22Rv1 (cell line): Measurements from ENCODE around the gene FAM3D.

ENCODE experiments used
- H3K27ac ChIP-seq: fragments of 450-650 bp; 2 replicates; pipeline ENCODE4 v1.5.1; 2017
- CTCF ChIP-seq: fragments of 450-650 bp; IDR thresholded peaks from 2 replicates; pipeline ENCODE4 v1.5.1; 2017; ENCODE audit warnings: mild to moderate bottlenecking
- ZFX ChIP-seq: fragments of 450-650 bp; IDR thresholded peaks from 2 replicates; pipeline ENCODE4 v1.6.1; 2017; ENCODE audit warnings: antibody characterized with exemption, borderline replicate concordance

The FAM3D gene

GRCh38 chr3:58620421-58620820 lies 46.2 kb downstream of the FAM3D start:
- no peak for TF ChIP-seq CTCF
- H3K27ac ChIP-seq = no peak overlapping the region

DNA sequence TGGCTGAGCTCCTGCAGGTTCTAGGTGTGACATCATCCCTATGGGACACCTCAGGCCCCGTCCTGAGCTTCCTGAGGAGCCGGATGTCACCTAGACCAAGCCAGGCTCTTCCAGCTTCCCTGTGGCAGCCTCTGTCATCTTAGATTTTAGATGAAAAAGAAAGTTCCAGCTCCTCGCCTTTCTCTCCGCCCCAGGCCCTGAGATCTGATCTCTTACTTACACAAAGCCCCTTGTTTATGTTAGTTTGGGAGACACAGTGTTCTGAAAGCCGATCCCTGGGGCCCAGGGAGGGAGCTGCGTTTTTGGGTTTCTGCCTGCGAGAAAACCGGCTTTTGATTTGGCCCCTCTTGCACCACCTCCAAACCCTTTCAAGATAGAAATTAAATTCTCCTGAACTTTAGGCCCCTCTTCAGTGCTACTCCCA lies 49.2 kb downstream of the FAM3D start:
- no peak overlapping the region for H3K27ac ChIP-seq
- TF ChIP-seq ZFX (no peak), CTCF (no peak)

GRCh38 chr3:58613236-58614132 lies 53.1 kb downstream of the FAM3D start:
- no peak overlapping the region for H3K27ac ChIP-seq
- TF ChIP-seq ZFX (no peak), CTCF (no peak)

DNA sequence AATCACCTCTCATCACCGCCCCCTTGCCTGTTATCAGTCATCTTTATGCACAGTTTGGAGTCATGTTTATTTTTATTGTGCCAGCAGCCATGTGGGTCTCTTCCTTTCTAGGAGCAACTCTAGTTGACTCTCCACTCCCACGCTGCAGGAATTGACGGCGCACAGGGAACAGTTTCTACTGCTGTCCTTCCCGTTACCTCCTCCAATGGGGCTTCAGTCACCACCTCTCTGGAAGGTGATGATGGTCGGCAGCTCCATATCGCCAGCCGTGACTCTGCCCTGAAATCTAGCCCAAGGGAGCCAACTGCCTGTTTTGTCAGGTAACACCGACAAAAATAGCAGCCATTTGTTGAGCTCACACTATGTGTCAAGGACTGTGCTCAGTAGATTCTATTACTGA lies 53.7 kb downstream of the FAM3D start:
- no peak overlapping the region for H3K27ac ChIP-seq
- no peak for TF ChIP-seq CTCF
- TF ChIP-seq ZFX = no peak

GRCh38 chr3:58609990-58610389 lies 56.6 kb downstream of the FAM3D start:
- no peak overlapping the region for H3K27ac ChIP-seq

DNA sequence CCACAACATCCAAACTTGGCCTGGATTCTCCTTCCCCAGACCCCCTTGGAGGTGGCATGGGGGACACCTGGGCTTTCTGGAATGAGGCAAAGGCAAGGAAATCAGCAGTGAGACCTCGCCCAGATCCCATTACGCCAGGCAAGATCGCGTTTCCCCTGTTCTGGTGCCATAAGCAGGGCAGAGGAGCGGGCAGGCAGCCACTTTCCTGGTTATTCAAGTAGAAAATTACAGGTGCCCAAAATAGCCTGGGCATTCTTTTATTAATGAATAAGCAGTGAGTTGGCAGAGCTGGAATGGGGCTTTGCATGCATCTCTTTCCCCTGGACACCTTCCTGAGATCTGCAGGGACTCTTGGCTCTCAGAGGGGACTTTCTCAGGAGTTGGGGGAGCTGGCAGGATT lies 57.9 kb downstream of the FAM3D start:
- H3K27ac ChIP-seq = no peak overlapping the region
- TF ChIP-seq CTCF = no peak
- TF ChIP-seq ZFX = no peak

More at GRCh38 chr3:58609990-58610389, 56.6 kb downstream of the FAM3D start:
- TF ChIP-seq ZFX = no peak
- TF ChIP-seq CTCF = no peak

GRCh38 chr3:58607816-58608215 lies 58.8 kb downstream of the FAM3D start:
- H3K27ac ChIP-seq = no peak overlapping the region
- TF ChIP-seq CTCF (no peak), ZFX (no peak)
